NCI-H82 treated with DMSO at 0.1 percent for 48 hours (cell line): ENCODE results near the gene OGDHL.
"Not testable (repeated sequence)": the region's sequence is repeated elsewhere in the genome, so short reads cannot be mapped to it uniquely, and the experiment has no call there.

Source experiments
- DNase-seq: peaks from one replicate; lab custom pipeline; 2025; ENCODE audit not compliant: unreplicated experiment; lab: John Stamatoyannopoulos, UW

OGDHL gene

DNA sequence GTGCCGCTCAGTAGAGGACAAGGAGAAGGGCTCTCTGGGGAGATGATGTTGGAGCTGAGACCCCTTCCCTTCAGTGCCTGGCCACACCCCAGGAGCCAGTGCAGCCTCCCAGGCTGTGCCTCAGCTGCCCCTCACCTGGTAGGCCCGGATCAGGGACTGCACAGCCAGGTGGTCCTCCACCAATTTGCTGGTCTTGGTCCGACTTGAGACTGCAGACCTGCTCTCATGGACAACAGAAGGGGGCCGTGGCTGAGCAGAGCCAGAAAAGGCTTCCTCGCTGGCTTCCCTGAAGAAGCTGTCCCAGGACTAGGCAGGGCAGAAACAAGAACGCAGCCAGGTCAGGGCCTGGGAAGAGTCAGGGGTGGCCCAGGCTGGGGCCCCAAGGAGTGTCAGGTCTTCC lies 5.5 kb downstream of the OGDHL start:
- no peak for DNase-seq

DNA sequence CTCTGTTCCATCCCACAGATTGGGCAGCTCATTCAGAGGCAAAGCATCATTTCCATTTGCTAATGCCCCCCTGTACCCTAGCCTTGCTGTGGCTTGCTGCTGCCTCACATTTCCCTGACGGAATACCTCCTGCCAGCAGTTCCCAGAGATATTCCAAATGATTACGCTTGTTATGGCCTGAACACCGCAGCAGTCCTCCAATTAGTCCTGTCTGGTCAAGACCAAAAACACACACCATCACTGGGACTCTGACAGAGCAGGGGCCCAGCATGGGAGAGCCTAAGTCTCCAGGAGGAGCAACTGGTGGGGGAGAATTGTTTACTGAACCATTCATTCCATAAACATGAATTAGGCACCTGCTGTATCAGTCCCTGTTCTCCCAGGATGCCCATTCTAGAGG lies 6.1 kb downstream of the OGDHL start:
- DNase-seq, result no peak

DNA sequence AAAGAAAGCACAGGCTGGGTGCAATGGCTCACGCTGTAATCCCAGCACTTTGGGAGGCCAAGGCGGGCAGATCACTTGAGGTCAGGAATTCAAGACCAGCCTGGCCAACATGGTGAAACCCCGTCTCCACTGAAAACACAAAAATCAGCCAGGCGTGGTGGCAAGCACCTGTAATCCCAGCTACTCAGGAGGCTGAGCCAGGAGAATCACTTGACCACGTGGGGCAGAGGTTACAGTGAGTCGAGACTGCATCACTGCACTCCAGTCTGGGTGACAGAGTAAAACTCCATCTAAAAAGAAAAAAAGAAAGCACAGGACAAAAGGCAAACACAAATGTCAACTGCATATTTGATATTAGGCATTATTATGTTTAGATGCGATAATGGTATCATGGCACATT lies 7.2 kb downstream of the OGDHL start:
- DNase-seq, result not testable (repeated sequence)

DNA sequence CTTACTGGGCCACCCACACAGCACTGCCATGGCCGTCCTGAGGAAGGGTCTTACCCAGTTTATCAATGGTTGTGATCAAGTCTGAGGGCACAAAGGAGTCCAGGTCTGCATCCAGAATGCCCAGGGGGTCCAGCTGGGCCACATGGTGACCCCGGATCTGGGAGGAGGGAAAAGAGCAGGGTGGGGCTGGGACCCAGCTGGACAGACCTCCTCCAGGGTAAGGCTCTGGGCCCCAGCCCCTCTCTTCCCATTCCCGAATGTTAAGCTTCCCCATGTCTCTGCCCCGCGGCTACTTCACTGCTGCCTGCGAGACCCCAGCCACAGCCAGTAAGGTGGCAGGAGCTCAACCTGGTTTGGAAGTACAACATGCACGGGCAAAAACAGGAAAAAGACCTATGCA lies 9.5 kb downstream of the OGDHL start:
- no peak for DNase-seq

DNA sequence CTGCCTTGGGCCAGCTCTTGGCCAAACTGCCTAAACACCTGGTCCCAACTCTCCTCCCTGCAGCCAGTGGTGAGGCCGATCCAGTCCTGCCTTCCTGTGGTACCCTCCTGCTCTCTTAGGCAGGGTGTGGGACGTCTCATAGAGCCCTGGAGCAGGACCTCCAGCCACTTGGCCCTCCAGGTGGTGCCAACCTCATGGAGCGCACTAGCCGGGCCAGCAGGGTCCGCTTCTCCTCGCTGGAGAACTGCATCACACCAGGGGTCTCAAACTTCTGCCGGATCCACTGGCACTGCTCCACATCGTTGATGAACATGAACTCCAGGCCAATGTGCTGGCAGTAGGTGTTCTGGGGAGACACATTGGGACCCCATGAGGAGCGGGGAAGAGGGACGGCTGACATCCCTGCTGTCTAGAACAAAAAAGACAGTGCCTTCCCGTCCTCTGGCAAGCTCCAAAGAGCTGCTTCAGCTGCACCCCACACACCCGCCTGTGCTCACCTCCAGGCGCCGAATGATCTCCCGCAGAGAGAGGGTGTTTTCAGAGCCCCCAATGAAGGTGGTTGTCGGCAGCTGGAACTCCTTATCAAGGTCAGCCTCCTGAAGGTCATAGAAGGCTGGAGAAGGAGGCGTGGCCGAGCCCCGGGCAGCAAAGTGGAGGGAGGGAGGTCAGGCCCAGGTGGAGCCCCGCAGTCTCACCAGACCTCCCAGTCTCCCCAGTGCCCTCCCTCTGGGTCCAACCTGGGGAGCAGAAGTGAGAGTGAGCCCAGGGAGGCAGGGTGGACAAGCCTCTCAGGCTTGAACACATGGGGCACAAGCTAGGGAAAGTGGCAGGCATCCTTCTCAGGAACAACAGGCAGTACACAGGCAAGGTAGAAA lies 10.2 kb downstream of the OGDHL start:
- no peak for DNase-seq

DNA sequence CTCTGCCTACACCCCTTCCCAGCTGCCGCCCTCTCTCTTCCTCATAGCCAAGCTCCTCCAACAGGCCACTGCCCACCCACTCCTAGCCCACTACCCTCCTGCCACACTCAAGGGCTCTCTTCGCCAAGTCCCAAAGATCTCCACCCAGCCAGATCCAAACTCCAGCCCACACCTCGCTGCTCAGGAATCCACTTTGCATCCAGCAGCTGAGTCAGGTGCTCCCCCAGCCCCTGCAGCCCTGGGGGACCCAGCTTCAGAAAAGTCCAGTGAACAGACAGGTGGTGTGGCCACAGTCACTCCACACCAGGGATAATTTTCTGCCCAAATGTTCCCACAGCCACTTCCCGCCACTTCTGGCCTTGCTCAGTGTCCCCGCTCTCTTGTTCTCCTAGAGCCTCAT lies 10.9 kb downstream of the OGDHL start:
- no peak for DNase-seq

DNA sequence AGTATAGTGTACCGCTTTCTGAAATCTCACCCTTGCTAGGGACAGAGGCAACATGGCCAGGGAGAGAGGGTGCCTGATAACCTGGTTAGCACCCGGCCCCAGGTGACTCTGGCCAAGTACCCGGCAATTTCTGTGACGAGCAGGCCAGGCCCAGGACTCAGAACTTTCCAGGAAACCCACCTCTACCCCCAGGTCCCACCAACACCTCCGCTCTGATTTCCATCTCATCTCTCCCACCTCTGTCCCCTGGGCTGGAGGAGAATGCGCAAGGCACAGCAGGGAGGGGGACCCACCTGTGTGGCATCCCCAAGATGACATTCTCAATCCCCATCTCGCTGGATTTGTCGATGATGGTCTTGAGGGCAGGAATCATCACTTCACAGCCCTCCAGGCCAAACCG lies 11.6 kb downstream of the OGDHL start:
- DNase-seq, result no peak

DNA sequence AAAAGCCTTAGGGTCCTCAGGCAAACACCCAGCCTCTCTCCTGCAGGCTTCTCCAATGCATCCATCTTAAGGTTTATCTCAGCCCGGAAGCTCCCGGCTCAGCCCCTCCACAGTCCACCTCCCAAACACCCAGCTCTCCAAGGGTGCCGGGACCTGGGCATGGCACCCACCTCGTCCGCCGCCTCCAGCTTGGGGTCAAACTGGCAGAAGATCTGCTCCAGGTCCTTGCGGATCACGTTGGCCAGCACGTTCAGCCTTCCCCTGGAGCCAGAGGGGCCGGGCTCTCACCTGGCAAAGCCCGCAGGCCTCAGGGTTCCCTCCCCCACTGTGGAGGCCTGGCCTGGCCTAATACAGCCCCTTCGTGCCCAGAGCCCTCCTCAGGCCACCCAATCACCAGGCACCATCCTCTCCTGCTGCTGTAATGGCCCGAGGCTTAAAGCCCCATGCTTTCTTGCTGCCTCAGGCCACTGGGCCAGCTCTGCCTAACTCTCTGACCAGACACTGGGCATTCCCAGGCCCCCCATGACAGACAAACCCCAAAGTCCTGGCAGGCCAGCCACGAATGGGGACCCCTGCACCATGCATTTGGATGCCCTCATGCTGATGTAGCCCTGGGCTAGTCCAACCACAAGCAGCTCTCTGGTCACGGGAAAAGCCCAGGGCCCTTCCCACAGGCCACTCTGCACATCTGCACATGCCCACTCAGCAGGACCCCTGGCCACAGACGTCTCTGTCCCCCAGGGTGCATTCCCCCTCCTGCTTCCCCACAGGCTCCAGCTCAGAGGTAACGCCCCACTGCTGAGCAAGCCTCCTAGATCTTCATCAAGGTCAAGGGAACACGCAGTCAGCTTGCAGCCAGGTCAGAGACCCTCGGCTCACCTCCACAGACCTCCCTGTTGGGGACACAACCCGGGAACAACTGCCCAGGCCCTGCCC lies 12.3 kb downstream of the OGDHL start:
- no peak for DNase-seq

DNA sequence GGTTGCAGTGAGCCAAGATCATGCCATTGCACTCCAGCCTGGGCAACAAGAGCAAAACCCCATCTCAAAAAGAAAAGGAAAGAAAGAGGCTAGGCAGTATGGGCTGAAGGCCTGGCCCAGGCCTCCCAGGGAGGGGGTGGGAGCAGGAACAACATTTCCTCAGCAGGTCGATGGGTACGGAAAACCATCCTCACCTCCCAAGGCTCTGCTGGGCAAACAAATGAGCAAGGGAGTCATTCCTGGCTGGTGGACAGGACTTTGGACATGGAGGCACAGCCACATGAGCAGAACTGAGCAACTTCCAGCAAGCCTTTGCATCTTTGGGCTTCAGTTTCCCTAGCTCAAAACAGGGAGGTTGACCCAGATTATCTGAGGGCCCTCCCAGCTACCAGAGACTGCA lies 13.0 kb downstream of the OGDHL start:
- no peak for DNase-seq

DNA sequence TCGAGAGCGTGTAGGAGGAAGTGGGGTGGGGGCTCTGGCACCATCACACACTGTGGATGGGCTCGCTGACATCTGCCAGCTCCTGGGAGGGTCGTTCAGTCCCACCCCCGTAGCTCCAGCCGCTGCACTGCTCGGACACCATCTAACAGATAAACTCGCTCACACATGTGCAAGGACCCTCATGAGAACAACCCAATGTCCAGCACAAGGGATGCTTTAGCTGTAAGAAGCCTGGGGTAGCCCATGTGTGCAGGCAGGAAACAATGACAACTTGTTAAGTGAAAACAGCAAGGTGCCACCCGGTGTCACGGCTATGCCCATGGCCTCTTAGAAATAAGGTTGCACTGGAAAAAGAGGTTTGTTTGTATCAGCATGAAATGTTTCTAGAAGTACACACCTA lies 14.1 kb downstream of the OGDHL start:
- DNase-seq, result no peak

DNA sequence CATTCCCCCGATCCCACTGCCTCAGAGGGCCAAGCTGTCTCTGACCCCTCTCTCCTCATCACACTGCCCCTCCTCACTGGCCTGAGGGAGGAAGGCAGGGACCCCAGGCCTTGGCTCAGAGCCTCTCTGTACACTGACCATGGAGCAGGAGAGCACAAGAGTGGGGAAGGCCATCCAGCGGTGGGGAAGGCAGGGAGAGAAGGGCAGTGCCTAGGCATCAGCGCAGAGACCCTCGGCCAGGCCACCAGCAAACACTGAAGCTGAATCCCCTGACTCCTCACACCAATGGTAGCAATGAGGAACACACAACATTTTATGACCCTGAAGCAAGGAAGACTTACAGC lies 14.8 kb downstream of the OGDHL start:
- no peak for DNase-seq

DNA sequence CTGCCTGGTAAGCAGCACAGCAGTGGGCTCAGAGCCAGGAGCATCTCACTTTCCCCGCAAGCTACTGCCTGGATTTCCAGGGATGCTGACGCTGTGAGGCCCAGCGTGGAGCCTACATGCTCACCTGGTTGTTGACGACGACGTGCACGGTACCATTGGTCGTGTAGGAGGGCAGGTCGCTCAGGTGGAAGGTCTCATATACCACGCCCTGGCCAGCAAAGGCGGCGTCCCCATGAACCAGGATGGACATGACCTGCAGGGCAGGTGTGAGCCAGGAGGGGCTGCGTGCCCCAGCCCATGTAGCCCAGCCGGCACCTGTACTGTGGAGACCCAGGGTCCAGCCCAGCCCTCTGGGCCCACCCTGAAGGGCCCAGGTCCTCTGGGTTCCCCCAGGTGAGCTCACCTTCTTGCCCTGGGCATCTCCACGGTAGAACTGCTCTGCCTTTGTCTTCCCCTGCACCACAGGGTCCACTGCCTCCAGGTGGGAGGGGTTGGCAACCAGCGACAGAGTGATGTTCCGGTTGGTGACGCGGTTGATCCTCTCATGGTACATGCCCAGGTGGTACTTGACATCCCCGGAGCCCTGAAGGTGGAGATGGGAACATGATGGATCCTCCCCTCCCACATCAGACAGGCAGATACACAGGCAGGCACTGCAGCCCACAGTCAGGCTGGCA lies 15.4 kb downstream of the OGDHL start:
- DNase-seq, result no peak

DNA sequence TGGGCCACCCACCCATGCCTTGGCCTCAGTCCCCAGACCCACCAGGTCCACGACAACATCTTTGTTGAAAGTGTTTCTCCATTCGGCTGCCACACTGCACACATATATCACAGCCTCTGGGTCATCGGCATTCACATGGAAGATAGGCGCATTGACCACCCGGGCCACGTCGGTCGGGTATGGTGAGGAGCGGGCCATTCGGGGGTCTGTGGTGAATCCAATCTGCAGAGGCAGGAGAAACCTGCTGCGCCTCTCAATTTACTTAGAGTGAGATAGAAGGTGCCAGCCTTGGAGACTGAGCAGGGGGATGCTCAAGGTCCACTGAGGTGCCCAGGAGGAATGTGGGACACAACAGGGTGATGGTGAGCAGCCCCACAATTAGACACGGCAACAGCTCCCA lies 16.4 kb downstream of the OGDHL start:
- no peak for DNase-seq

DNA sequence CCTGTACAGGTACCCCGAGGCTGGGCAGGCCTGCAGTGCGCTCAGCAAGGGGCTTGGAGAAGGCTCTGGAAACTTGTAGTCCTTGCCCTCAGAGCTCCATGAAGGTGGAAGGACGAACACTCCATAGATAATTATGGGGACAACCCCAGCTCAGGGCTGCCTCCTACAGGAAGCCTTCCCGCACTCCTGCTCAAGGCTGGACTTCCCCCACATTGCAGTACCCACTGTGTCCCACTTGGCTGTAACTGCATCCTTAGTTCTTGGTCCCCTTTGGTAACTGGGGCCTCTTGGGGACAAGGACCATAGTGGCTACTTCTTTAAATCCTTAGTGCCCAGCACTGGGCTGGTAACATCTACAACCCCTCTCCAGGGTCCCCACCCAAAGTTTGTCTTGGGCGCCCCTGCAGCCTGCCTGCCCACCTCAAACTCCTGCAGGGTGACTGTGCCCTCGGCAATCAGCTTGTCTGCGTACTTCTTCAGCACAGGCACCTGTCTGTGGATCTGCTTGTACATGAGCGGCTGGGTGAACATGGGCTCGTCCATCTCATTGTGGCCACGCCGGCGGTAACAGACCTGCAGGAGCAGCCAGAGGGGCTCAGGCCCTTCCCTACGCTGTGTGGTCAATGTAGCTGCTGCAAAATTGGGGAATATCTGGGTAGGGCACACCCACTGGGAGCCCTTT lies 17.1 kb downstream of the OGDHL start:
- no peak for DNase-seq

DNA sequence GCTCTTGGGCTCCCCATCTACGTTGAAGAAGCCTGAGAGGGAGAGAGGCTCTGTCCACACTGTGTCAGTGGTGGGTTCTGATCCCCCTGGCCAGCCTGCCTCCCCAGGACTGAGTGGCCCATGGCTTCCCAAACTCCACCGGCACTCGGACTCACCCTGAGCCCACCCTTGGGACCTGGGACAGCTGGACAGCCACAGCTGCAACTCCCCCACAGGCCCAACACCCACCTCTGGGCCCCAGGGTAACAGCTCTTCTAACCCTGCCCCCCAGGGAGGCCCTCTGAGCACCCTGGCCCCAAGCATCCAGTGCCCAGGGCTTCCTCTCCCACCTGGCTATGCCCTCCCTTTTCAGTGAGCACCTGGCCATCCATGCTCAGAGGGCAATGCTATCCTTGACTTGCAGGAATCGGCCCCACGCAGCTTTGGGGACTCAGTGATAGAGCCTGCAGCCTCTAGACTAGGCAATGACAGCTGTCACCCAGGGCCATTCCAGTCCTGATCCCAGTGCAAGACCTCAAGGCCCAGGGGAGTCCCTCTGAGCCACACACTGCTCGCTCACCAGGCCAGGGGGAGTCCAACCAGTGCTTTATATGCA lies 17.9 kb downstream of the OGDHL start:
- DNase-seq, result no peak

DNA sequence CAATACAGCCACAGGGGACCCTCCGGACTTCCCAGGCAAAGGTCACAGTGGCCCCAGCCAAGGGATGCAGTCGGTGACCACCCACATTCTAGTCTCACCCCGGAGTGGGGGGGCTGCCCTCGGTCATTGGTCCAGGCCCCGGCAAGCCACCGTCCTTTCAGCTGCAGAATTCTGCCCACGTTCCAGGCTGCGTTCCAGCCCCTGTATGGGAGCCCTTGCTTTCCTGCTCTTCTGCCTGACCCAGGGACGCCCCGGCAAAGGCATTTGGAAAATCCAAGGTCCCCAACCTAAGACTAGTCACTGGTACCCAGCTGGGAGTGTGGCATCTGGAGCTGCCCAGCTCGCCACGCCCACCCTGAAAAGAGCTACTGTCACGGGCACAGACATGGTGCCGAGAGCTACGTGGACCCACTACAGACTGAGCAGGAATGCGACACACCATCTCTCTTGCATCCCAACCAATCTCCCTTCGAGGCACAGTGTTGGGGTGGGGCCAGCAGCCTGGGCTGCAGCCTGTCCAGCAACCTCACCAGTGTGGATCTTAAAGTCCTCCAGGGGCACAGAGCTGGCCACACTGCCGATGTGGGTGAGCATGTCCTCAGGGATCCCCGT lies 18.6 kb downstream of the OGDHL start:
- DNase-seq, result no peak

DNA sequence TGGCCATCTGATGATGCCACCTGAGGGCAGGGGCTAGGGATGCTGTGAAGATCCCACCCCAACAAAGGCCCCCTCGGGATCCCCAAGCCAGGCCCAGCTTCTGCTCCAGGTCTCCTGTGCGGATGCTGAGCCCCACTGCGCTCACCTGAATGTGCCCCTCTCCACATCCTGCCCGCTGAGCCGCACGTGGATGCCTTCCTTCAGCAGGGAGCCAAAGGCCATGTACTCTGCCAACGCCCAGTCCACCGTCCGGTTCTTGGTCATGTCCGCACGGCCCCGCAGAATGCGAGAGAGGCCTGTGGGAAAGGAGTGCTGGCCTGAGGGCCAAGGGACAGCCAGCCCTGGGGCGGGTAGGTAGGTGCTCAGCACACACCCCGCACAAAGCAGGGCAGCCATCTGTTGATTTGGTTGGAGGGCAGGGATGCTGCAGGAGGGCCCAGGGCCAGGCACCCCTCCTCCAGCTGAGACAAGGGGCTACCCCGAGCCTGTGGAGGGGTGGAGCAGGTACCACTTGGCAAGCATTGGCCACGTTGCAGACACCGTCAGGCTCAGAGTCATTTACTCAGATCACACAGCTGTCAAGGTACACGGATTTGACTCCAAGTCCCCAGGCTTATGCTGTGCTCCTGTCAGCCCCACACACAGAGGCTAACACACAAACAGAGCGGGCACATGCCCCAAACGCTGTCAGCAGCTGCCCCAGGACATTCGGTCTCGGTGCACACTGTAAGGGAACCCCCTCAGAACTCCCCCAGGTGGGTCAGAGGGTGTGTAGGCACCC lies 19.2 kb downstream of the OGDHL start:
- no peak for DNase-seq

DNA sequence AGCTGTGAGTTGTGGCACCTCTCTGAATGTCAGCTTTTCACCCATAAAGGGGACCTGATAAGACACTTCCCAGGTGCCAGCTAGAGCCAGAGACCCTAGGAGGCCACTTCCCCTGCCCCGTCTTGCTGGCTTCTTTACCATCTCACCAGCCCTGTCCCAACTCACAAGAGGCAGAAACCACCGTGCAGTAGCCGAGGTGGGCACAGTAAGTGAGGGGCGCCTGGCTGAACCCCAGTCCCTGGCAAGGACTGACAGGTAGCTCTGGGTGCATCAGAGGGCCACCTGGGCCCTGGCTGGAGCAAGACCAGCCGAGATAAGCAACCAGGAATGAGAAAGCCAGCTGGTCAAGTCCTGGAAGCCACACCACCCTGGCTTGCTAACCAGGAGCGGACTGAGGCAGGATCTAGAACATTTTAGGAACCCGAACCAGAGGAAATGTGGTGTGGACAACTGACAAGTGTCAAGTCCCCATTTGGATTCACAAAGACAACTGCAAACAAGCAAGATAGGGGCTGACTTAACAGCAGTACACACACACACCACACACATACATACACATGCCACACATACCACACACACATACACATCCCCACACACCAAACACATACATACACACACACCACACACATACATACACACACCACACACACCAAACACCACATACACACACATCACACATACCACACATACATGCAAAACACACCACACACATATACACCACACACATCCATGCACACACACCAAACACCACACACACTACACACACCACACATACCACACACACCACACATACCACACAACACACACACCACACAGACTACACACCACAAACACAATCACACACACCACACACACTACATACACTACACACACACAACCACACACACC lies 20.8 kb downstream of the OGDHL start:
- no peak for DNase-seq
